ENCODE measurements around the gene INTS1.

- TF ChIP-seq, protein P1, sequence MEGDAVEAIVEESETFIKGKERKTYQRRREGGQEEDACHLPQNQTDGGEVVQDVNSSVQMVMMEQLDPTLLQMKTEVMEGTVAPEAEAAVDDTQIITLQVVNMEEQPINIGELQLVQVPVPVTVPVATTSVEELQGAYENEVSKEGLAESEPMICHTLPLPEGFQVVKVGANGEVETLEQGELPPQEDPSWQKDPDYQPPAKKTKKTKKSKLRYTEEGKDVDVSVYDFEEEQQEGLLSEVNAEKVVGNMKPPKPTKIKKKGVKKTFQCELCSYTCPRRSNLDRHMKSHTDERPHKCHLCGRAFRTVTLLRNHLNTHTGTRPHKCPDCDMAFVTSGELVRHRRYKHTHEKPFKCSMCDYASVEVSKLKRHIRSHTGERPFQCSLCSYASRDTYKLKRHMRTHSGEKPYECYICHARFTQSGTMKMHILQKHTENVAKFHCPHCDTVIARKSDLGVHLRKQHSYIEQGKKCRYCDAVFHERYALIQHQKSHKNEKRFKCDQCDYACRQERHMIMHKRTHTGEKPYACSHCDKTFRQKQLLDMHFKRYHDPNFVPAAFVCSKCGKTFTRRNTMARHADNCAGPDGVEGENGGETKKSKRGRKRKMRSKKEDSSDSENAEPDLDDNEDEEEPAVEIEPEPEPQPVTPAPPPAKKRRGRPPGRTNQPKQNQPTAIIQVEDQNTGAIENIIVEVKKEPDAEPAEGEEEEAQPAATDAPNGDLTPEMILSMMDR (IDR thresholded peaks at IDR 0.05): no peak
- TF ChIP-seq POLR2A (IDR thresholded peaks at IDR 0.05) (no peak), POLR2AphosphoS5 (IDR thresholded peaks at IDR 0.05) (no peak)
Measured at GRCh38 chr7:1427064-1427657, 77.0 kb downstream of the INTS1 start.
